Nucleus accumbens (tissue), 56 donors: ENCODE measurements around the gene TMEM33.

Experiments used
- DNase-seq, 56 donors: peaks; one replicate each; lab custom pipeline; 2025; lab: John Stamatoyannopoulos, UW

The TMEM33 gene

DNA sequence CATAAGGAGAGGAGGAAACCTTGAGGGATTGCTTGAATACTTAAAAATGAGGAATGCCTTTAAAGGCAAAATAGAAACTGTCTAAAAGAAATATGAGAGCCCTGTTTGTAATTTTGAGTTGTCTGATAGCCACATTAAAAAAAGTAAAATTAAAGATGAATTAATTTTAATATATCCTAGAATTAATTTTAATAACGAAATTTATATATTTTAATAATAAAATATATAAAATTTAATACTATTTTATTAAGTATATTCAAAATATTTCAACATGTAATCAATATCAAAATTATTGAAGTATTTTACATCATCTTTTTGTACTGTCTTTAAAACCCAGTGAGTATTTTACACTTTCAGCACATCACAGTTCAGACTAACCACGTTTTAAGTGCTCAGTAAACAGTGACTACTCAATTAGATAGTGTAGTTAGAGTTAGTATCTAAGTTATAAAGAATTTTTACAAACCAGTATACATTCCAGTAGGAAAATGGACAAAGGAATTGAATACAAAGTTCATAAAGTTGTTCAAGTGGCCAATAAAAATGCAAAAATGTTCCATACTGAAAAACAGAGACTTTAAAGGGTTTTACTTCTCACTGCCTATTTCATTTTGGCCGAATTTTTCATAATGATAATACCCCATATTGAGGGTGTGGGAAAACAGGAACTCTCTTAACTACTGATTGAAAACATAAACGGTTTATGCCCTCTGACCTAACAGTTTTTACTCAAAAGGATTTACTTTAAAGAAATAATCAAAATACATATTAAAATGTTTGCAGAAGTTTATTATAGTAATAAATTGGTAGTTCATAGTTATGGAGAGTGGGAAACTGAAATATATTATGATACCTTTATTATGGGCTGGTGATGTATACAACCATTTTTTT is 58.0 kb downstream of the TMEM33 start:
- no peak for DNase-seq

DNA sequence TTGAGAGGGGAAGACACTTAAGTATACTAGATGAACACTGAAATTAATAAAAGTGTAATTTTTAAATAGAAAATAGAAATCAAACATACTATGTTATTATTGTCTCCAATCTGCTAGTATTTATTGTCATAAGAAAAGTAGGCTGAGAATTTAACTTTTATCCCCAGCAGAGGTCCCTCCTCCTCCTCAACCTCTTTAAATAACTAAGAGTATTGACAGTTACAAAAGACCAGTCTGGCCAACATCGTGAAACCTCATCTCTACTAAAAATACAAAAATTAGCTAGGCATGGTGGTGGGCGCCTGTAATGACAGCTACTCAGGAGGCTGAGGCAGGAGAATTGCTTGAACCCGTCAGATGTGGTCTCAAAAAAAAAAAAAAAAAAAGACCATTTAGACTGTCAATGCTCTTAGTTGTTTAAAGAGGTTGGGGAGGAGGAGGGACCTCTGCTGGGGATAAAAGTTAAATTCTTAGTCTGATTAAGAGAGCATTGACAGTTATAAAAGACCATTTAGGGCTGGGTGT is 59.3 kb downstream of the TMEM33 start:
- DNase-seq, result no peak

DNA sequence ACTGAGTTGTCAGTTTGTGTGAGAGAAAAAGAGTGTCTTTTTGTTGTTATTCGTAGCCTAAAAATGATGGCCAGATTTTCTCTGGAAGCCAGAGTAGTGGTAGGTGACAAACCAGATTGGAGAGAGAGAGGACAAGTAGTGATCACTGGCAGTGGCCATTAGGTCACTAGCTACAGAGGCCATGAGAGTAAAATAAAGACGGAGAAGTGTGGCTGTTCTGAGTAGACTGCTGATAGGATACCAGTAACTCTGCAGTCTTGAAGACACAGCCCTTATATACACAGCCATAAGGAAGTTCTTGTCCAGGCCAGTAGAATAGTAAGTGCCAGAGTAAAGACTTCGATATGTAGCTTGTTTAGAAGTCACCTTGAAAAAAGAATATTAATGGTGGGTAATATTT is 62.8 kb downstream of the TMEM33 start:
- no peak for DNase-seq

DNA sequence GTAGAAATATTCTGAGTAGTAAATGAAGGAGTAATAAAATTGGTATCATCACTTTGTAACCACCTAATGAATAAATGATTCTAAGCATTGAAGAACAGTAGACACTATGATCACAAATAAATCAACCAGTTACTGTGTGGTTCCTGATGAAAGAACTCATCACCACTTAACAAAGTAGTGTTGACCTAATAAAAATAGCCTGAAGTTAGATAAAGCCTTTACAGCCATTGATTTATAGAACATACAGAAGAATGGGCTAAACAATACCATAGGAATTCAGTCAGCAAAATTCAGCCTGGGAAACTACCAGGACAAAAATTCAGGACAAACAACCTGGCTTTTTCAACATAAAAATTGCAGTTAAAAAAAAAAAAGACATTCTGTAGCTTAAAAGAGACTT is 64.1 kb downstream of the TMEM33 start:
- no peak for DNase-seq

DNA sequence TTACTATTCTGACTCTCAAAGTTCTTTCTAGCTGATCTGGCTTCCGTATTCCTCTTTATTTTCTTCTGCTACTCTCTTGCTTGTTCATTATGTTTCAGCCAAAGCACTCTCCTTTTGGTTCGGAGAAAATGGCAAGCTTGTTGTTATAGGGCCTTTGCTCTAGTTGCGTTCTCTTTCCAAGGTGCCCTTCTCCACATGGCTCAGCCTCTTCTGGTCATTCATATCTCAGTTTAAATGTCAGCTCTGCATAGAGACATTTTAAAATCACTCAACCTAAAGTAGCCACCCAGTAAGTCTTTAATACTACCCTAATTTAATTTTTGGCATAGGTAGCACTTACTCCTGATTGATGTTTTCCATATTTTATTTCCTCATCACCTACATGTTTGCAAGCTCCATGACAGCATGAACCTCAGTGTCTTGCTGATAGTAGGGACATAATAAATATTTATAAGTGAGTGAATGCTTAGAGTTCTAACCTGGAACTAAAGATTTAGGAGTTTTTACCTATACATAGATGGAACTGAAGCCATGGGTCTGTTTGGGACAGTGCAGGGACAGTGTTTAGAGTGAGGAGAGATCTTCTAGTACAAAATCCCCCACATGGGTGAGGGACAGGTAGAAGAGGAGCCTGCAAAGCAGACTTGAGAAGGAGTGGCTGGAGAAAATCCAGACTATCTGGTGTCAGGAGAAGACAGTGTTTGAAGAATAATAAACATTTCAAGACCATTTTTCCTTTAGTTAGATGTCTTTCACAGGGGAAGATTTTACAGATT is 73.0 kb downstream of the TMEM33 start:
- no peak for DNase-seq
